ENCODE measurements around the gene HS6ST1.

The HS6ST1 gene

DNA sequence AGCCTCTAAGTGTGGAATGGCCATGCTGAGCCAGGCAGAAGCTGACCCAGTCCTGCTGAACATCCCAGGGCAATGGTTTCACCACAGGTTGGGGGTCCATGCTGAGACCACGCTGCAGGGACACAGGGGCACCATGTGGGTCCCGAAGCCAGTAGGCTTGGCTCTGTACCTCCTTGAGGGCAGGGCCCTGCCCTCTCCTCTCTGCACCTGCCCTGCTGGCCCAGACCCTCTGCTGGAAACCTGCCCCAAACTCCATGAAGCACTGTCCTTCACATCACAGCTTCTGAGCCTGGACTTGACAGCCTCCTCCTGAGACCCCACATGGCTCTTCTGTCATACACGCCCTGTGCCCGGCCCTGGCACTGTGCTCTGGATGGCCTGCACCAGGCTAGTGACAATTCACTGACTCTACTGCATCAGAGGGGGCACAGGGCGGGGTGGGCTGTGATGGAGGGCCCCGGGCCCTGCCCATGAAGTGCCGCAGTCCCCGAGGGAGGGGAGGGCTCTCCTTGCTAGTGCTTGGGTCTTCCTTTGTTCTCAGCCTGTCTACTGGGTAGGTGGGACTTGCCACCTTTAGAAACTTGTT lies 24.7 kb downstream of the HS6ST1 start:
- H3K4me3 ChIP-seq (ENCODE audit: low read depth, low read length): no peak overlapping the region
- TF ChIP-seq, protein P1, sequence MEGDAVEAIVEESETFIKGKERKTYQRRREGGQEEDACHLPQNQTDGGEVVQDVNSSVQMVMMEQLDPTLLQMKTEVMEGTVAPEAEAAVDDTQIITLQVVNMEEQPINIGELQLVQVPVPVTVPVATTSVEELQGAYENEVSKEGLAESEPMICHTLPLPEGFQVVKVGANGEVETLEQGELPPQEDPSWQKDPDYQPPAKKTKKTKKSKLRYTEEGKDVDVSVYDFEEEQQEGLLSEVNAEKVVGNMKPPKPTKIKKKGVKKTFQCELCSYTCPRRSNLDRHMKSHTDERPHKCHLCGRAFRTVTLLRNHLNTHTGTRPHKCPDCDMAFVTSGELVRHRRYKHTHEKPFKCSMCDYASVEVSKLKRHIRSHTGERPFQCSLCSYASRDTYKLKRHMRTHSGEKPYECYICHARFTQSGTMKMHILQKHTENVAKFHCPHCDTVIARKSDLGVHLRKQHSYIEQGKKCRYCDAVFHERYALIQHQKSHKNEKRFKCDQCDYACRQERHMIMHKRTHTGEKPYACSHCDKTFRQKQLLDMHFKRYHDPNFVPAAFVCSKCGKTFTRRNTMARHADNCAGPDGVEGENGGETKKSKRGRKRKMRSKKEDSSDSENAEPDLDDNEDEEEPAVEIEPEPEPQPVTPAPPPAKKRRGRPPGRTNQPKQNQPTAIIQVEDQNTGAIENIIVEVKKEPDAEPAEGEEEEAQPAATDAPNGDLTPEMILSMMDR (IDR thresholded peaks at IDR 0.05; ENCODE audit: low read depth, low read length, missing control alignments): no peak
- DNase-seq (ENCODE audit: low read depth): no peak

DNA sequence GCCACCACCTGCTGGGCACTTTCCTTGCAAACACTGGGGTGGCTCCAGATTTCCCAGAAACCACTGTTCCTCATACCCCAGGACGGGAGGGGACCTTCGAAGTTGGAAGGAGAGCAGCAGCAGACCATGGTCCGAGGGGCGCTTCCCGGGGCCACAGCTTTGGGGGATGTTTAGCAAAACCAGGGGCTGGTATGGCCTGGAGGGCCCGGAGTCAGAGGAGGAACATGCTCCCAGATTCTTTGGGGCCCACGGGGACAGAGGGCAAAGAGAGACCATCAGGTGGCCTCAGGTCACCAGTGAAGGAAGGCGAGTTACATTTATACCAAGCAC lies 25.3 kb downstream of the HS6ST1 start:
- H3K4me3 ChIP-seq (ENCODE audit: low read depth, low read length): no peak overlapping the region
- TF ChIP-seq, protein P1 (IDR thresholded peaks at IDR 0.05; ENCODE audit: low read depth, low read length, missing control alignments): no peak
- no peak for DNase-seq (ENCODE audit: low read depth)

DNA sequence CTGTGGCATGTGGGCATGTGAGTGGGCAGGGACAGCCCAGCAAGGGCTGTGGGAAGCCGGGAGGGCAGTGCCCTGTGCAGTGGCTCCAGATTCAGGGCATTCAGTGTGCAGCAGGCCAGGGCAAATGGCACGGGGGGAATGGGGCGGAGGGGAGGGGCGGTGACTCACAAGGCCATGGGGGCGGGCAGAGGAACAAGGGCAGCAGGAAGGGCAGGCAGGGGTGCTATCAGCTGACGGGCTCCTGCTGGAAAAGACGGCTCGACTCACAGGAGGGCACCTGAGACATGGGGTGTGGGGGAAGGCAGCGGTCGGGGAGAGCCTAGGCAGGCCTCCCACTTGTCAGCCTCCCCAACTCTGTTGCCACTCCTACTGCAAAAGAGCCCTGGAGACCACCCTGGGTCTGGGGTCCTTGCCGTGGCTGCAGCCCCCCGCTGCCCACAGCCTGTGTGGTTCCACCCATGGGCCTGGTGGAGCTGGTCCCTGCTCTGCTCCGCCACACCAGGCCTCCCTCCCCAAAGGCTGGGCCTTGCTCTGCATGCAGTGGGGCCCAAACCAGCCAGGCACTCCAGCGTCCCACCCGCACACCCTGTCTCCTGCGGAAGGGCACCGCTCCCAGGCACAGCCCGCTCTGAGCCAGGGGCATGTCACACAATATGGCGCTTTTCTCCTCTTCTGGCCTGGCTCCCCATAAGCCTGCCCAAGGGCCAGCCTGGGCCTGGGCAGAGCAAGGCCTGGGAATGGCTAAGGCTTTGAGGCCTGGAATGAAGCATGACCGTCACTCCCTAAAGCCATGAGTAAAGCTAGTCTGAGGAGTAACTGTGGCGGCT lies 25.9 kb downstream of the HS6ST1 start:
- TF ChIP-seq, protein P1 (IDR thresholded peaks at IDR 0.05; ENCODE audit: low read depth, low read length, missing control alignments): no peak
- DNase-seq (ENCODE audit: low read depth): no peak
- no peak overlapping the region for H3K4me3 ChIP-seq (ENCODE audit: low read depth, low read length)

DNA sequence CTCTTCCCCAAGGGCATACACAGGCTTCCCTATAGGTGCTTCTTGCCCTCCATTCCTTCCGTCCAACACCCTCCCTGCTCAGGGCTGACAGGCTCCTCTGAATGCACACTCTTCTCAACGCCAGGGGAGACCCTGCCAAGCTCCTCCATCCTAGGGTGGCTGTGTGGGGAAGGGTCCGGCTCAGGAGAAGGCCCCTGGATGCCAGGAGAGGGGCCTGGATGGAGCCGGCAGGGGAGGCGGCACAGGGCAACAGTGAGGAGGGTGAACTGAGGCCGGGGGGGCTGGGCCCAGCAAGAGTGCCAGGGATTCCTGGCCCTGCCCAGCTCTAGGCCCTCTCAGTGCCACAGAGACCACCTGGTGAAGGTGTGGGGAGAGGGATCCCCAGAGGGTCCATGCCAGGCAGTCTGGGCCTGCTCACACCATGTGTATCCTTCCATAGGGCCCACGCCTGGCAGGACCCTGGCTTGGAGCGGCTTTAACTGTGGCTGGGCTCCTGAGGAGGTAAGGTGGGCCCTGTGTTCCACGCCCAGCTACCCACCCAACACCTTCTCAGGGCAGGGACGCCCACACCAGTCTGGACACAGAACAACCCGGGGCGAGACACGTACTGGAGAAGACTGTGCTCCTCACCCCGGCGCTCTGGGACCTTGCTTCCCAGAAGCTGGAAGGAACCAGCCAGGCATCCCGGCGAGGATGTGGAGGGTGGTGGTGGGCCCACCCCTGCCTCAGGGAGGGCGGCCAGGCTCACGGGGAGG lies 26.6 kb downstream of the HS6ST1 start:
- no peak for DNase-seq (ENCODE audit: low read depth)
- H3K4me3 ChIP-seq (ENCODE audit: low read depth, low read length): no peak overlapping the region
- TF ChIP-seq, protein P1 (IDR thresholded peaks at IDR 0.05; ENCODE audit: low read depth, low read length, missing control alignments): no peak

DNA sequence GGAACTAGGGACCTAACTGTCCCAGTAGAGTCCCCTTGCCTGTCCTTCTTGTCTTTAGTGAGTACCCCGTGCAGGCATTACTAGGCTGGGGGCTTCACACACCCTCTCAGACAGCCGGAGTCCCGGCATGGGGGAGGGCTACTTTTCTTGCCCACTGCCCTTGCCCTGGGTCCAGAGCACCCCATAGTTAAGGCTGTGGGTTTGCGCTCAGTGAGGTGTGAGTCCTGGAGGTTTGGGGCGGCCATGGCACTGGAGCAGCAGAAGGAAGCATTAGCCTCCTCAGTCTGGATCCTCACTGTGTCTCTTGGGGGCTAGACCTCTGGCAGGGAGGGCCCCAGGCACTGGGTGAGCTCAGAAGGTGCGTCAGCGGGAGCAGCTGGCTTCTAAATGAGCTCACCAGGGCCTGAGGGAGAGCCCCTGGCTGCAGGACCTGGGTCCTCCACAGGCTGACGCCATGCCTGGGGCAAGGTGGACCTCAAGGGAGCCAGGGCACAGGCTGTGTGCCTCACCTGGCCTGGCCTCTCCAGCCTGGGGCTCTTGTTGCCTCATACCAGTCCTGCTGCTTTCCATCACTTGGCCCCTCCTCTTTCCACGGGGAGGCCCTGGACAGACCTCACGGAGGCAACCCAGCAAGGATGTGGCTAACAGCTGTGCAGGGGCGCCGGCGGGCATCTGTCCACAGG lies 27.4 kb downstream of the HS6ST1 start:
- no peak for DNase-seq (ENCODE audit: low read depth)
- TF ChIP-seq, protein P1 (IDR thresholded peaks at IDR 0.05; ENCODE audit: low read depth, low read length, missing control alignments): no peak
- H3K4me3 ChIP-seq (ENCODE audit: low read depth, low read length): no peak overlapping the region

DNA sequence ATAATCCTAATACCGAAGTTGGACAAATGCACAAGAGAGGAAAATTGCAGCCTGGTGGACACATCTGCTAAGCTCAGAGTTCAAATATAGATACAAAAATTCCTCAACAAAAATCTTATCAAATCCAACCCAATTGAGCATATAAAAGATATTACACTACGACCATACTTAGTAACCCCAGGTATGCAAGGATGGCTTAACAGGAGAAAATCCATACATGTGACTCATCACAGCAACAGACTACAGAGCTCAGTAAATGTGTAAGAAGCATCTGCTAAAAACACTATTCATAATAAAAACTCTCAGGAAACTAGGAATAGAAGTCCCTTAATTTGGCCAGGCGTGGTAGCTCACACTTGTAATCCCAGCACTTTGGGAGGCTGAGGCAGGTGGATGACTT lies 28.3 kb downstream of the HS6ST1 start:
- DNase-seq (ENCODE audit: low read depth): no peak
- no peak overlapping the region for H3K4me3 ChIP-seq (ENCODE audit: low read depth, low read length)
- TF ChIP-seq, protein P1 (IDR thresholded peaks at IDR 0.05; ENCODE audit: low read depth, low read length, missing control alignments): no peak
